Panc1 (cell line): Measurements from ENCODE around the gene MRPS27. TPM values are rescaled to one million over a fixed set of nuclear protein-coding genes. Genes with fewer than 3 reads are reported as not detected.

ENCODE experiments used
- ATAC-seq: fragments of 200-7000 bp; cut with Tn5 transposase; 2 replicates; pipeline ENCODE4 v1.9.1; 2020; ENCODE audit warnings: mild to moderate bottlenecking, moderate library complexity
- BruUV-seq: library from RNA; stranded (reverse); fragments of 400-500 nt; replicated peaks from 2 replicates; lab custom pipeline; 2021; lab: Mats Ljungman, UMichigan
- CTCF ChIA-PET: fragments of 300-600 bp; sonication (Branson Sonifier 250); formaldehyde crosslinking; loops from one replicate; lab custom pipeline; 2022; ENCODE audit warnings: antibody characterized with exemption; lab: Charles Lee
- POLR2A ChIA-PET: fragments of 300-600 bp; sonication (Branson Sonifier 250); formaldehyde crosslinking; loops from one replicate; lab custom pipeline; 2022; ENCODE audit warnings: antibody characterized with exemption; lab: Charles Lee
- DNase-seq: peaks from one replicate; pipeline ENCODE4 v3.0.0-alpha.2; 2010; ENCODE audit warnings: low read depth, low spot score
- H3K27ac ChIP-seq: 2 replicates; pipeline ENCODE4 v1.5.1; 2011; ENCODE audit warnings: mild to moderate bottlenecking, low read length, inconsistent platforms
- H3K27me3 ChIP-seq: fragments of 200-500 bp; sonication (Bioruptor generic); 2 replicates; pipeline ENCODE4 v1.6.0; 2014; ENCODE audit warnings: low read length, inconsistent platforms; ENCODE audit not compliant: control insufficient read depth, insufficient read depth
- H3K36me3 ChIP-seq: fragments of 200-500 bp; sonication (Bioruptor generic); 2 replicates; pipeline ENCODE4 v1.5.1; 2014; ENCODE audit warnings: inconsistent platforms, mild to moderate bottlenecking, low read length, moderate library complexity; ENCODE audit not compliant: control insufficient read depth, insufficient read depth
- H3K4me1 ChIP-seq: 2 replicates; pipeline ENCODE4 v1.5.1; 2011; ENCODE audit warnings: inconsistent platforms, mild to moderate bottlenecking, low read length, moderate library complexity; ENCODE audit not compliant: control insufficient read depth, insufficient read depth
- H3K4me3 ChIP-seq, 2 experiments: 2 replicates each; pipeline ENCODE4 v1.5.1; 2011 to 2012; ENCODE audit warnings: low read depth in 2 of 2, low read length in 2 of 2, mild to moderate bottlenecking in 2 of 2, inconsistent platforms in 1 of 2, moderate library complexity in 1 of 2
- H3K9me3 ChIP-seq: fragments of 200-500 bp; sonication (Bioruptor generic); 2 replicates; pipeline ENCODE4 v1.5.1; 2014; ENCODE audit warnings: low read depth, mild to moderate bottlenecking, inconsistent platforms, low read length, moderate library complexity; ENCODE audit not compliant: control insufficient read depth, insufficient read depth
- POLR2AphosphoS5 ChIP-seq: IDR thresholded peaks from 2 replicates; pipeline ENCODE4 v1.6.1; 2012; ENCODE audit warnings: mild to moderate bottlenecking, low read depth, low read length, moderate library complexity
- SIN3A ChIP-seq: IDR thresholded peaks from 2 replicates; pipeline ENCODE4 v1.6.1; 2012; ENCODE audit warnings: low read depth, mild to moderate bottlenecking, low read length, moderate library complexity, borderline replicate concordance; ENCODE audit not compliant: insufficient read depth
- TCF7L2 ChIP-seq: IDR thresholded peaks from 2 replicates; pipeline ENCODE4 v1.6.1; 2011; ENCODE audit warnings: mild to moderate bottlenecking, low read depth, low read length, inconsistent platforms
- in situ Hi-C: cut with HindIII; loops from 2 replicates; pipeline ENCODE4 v1.10.0; 2016; ENCODE audit warnings: low sequenced_read_pairs, low pct_unique_long_range_greater_than_20kb
- intact Hi-C: fragments of 100-400 bp; cut with micrococcal nuclease; formaldehyde crosslinking; loops from one replicate; pipeline ENCODE4 v1.10.0; 2022; ENCODE audit not compliant: unreplicated experiment
- total RNA-seq: library from RNA; stranded (reverse); gene quantifications from one replicate; pipeline ENCODE4 v1.2.1, GENCODE V29; 2021; ENCODE audit not compliant: unreplicated experiment
- TF ChIP-seq, protein P1 (sequence below), 2 experiments: IDR thresholded peaks; 2 replicates each; pipeline ENCODE4 v1.6.1; 2011 to 2012; ENCODE audit warnings: low read depth in 2 of 2, control low read depth in 1 of 2, low read length in 1 of 2, mild to moderate bottlenecking in 1 of 2, moderate library complexity in 1 of 2; ENCODE audit not compliant: insufficient read depth in 1 of 2
- TF ChIP-seq, protein P2 (sequence below): fragments of 450-650 bp; IDR thresholded peaks from 2 replicates; pipeline ENCODE4 v1.5.1; 2017; ENCODE audit warnings: mild to moderate bottlenecking

MRPS27 gene
- total RNA-seq, 1 experiment from 2014 or later = 67.2 TPM

DNA sequence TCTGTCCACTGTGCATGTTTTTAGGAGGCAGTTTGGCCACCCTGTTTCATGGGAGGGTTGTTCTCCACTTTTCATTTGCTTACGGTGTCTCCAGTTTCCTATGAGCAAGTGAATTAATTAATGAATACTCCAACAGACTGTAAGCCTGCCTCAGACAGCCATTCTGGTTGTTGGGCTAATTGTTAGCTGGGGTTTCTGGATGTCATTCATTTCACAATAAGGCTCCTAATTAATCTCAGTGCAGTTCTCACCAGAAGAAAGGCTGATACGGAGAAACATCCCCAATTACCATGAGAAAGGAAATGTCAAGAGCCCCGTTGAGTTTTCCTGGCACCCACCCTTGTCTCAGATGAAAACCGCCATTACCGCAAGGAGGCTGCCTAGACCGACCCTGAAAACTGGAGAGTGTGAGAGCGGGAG lies 136.9 kb downstream of the MRPS27 start:
- ChIA-PET CTCF (no interaction called here), POLR2A (no interaction called here)
- ATAC-seq = no peak
- no peak for DNase-seq
- in situ Hi-C loops = no loop called here
- TF ChIP-seq, protein P1, sequence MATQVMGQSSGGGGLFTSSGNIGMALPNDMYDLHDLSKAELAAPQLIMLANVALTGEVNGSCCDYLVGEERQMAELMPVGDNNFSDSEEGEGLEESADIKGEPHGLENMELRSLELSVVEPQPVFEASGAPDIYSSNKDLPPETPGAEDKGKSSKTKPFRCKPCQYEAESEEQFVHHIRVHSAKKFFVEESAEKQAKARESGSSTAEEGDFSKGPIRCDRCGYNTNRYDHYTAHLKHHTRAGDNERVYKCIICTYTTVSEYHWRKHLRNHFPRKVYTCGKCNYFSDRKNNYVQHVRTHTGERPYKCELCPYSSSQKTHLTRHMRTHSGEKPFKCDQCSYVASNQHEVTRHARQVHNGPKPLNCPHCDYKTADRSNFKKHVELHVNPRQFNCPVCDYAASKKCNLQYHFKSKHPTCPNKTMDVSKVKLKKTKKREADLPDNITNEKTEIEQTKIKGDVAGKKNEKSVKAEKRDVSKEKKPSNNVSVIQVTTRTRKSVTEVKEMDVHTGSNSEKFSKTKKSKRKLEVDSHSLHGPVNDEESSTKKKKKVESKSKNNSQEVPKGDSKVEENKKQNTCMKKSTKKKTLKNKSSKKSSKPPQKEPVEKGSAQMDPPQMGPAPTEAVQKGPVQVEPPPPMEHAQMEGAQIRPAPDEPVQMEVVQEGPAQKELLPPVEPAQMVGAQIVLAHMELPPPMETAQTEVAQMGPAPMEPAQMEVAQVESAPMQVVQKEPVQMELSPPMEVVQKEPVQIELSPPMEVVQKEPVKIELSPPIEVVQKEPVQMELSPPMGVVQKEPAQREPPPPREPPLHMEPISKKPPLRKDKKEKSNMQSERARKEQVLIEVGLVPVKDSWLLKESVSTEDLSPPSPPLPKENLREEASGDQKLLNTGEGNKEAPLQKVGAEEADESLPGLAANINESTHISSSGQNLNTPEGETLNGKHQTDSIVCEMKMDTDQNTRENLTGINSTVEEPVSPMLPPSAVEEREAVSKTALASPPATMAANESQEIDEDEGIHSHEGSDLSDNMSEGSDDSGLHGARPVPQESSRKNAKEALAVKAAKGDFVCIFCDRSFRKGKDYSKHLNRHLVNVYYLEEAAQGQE (IDR thresholded peaks at IDR 0.05; ENCODE audit: insufficient read depth in 1 of 2, low read depth in 2 of 2, low read length in 1 of 2) = no peak
- TF ChIP-seq, protein P2, sequence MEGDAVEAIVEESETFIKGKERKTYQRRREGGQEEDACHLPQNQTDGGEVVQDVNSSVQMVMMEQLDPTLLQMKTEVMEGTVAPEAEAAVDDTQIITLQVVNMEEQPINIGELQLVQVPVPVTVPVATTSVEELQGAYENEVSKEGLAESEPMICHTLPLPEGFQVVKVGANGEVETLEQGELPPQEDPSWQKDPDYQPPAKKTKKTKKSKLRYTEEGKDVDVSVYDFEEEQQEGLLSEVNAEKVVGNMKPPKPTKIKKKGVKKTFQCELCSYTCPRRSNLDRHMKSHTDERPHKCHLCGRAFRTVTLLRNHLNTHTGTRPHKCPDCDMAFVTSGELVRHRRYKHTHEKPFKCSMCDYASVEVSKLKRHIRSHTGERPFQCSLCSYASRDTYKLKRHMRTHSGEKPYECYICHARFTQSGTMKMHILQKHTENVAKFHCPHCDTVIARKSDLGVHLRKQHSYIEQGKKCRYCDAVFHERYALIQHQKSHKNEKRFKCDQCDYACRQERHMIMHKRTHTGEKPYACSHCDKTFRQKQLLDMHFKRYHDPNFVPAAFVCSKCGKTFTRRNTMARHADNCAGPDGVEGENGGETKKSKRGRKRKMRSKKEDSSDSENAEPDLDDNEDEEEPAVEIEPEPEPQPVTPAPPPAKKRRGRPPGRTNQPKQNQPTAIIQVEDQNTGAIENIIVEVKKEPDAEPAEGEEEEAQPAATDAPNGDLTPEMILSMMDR = no peak
- TF ChIP-seq TCF7L2 = no peak
- no peak for TF ChIP-seq POLR2AphosphoS5
- no peak for TF ChIP-seq SIN3A
- H3K9me3 ChIP-seq = no peaks in the 10 kb centered on the region
- H3K4me1 ChIP-seq = peaks cover 14% of the 10 kb centered on the region; the same call in 1 of the 2 replicates
- BruUV-seq = no TSS peak
- H3K27ac ChIP-seq = no peak overlapping the region
- no peaks in the 10 kb centered on the region for H3K36me3 ChIP-seq
- no peaks in the 10 kb centered on the region for H3K27me3 ChIP-seq
- intact Hi-C loops = no loop called here
- H3K4me3 ChIP-seq = no peak overlapping the region

DNA sequence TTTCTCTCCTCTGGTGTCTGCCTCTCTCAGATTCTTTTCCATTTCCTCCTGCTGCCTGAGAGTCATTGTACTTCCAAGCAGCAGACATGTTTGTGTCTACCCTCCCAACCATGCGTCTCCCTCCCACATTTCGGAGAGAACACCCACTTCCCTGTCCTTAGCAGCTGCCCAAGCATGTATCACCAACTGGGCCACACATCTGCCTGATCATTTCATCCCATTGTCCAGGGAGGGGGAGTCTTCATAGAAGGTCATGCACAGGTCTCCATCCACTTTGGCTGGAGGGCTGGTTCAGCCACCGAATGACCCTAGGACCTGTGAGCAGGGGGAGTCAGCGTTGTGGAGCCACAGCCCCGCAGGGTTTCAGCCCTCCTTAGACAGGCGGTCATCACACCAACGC lies 137.4 kb downstream of the MRPS27 start:
- Histone ChIP-seq H3K27me3 (no peaks in the 10 kb centered on the region), H3K27ac (no peak overlapping the region), H3K4me1 (peaks cover 14% of the 10 kb centered on the region; the same call in 1 of the 2 replicates), H3K36me3 (no peaks in the 10 kb centered on the region), H3K4me3 (no peak overlapping the region), H3K9me3 (no peaks in the 10 kb centered on the region)
- in situ Hi-C loops = no loop called here
- ChIA-PET POLR2A (no interaction called here), CTCF (no interaction called here)
- TF ChIP-seq, protein P2 = no peak
- no peak for TF ChIP-seq TCF7L2
- TF ChIP-seq, protein P1 (IDR thresholded peaks at IDR 0.05; ENCODE audit: insufficient read depth in 1 of 2, low read depth in 2 of 2, low read length in 1 of 2) = no peak
- TF ChIP-seq SIN3A = no peak
- TF ChIP-seq POLR2AphosphoS5 = no peak
- DNase-seq (no peak), ATAC-seq (no peak)
- BruUV-seq = no TSS peak
- intact Hi-C loops = no loop called here
